ENCODE results near the gene CNIH2. TPM values are rescaled to one million over a fixed set of nuclear protein-coding genes. Genes with fewer than 3 reads are reported as not detected.

The CNIH2 gene
- total RNA-seq, 6 experiments from 2014 or later: 0.73 to 1.9 (median 1.1) TPM

GRCh38 chr11:66232769-66233168 lies 45.2 kb upstream of the CNIH2 start:
- H3K36me3 Mint-ChIP-seq (ENCODE audit: low read depth): peaks cover 14% of the 10 kb centered on the region; the same call in 1 of the 2 replicates
- DNase-seq: no peak
- no peaks in the 10 kb centered on the region for H3K4me1 Mint-ChIP-seq (ENCODE audit: low read depth)
- H3K27me3 Mint-ChIP-seq (ENCODE audit: insufficient read depth): peaks cover 6% of the 10 kb centered on the region
- TF ChIP-seq CTCF (IDR thresholded peaks at IDR 0.05): no peak
- no peak overlapping the region for H3K4me3 Mint-ChIP-seq
- no peaks in the 10 kb centered on the region for H3K9me3 Mint-ChIP-seq
- H3K27ac Mint-ChIP-seq: no peak overlapping the region

- Mint-ChIP-seq H3K9me3 (no peaks in the 10 kb centered on the region), H3K27ac (no peak overlapping the region), H3K4me3 (no peak overlapping the region), H3K4me1 (ENCODE audit: low read depth) (no peaks in the 10 kb centered on the region), H3K36me3 (ENCODE audit: low read depth) (peaks cover 10% of the 10 kb centered on the region; the same call in 1 of the 2 replicates), H3K27me3 (ENCODE audit: insufficient read depth) (peaks cover 6% of the 10 kb centered on the region)
- TF ChIP-seq CTCF (IDR thresholded peaks at IDR 0.05): no peak
- no peak for DNase-seq
Measured at GRCh38 chr11:66233301-66233700, 44.7 kb upstream of the CNIH2 start.

- Mint-ChIP-seq H3K9me3 (no peaks in the 10 kb centered on the region), H3K27me3 (ENCODE audit: insufficient read depth) (peaks cover 3% of the 10 kb centered on the region; the same call in 1 of the 2 replicates), H3K27ac (no peak overlapping the region), H3K4me3 (no peak overlapping the region), H3K4me1 (ENCODE audit: low read depth) (no peaks in the 10 kb centered on the region), H3K36me3 (ENCODE audit: low read depth) (peaks cover 12% of the 10 kb centered on the region; the same call in 1 of the 2 replicates)
- DNase-seq: no peak
- no peak for TF ChIP-seq CTCF (IDR thresholded peaks at IDR 0.05)
Measured at GRCh38 chr11:66235141-66235540, 42.8 kb upstream of the CNIH2 start.

- H3K36me3 Mint-ChIP-seq (ENCODE audit: low read depth): peaks cover 11% of the 10 kb centered on the region; the same call in 1 of the 2 replicates
- no peak for DNase-seq
Measured at GRCh38 chr11:66237867-66238266, 40.1 kb upstream of the CNIH2 start.

GRCh38 chr11:66238786-66239413 lies 39.1 kb upstream of the CNIH2 start:
- no peaks in the 10 kb centered on the region for H3K4me1 Mint-ChIP-seq (ENCODE audit: low read depth)
- H3K27me3 Mint-ChIP-seq (ENCODE audit: insufficient read depth): peaks cover 3% of the 10 kb centered on the region; the same call in 1 of the 2 replicates
- TF ChIP-seq CTCF (IDR thresholded peaks at IDR 0.05): no peak
- H3K4me3 Mint-ChIP-seq: no peak overlapping the region
- H3K36me3 Mint-ChIP-seq (ENCODE audit: low read depth): peaks cover 5% of the 10 kb centered on the region; the same call in 1 of the 2 replicates
- no peak overlapping the region for H3K27ac Mint-ChIP-seq
- no peaks in the 10 kb centered on the region for H3K9me3 Mint-ChIP-seq
- DNase-seq: no peak

More at GRCh38 chr11:66237867-66238266, 40.1 kb upstream of the CNIH2 start:
- H3K4me1 Mint-ChIP-seq (ENCODE audit: low read depth): no peaks in the 10 kb centered on the region
- H3K27ac Mint-ChIP-seq: no peak overlapping the region
- H3K27me3 Mint-ChIP-seq (ENCODE audit: insufficient read depth): peaks cover 3% of the 10 kb centered on the region; the same call in 1 of the 2 replicates
- H3K9me3 Mint-ChIP-seq: no peaks in the 10 kb centered on the region
- TF ChIP-seq CTCF (IDR thresholded peaks at IDR 0.05): no peak
- H3K4me3 Mint-ChIP-seq: no peak overlapping the region

Data from HFFc6 (cell line).